ENCODE data around the gene GREB1.

- TF ChIP-seq CTCF (IDR thresholded peaks at IDR 0.05) (no peak), POLR2A (IDR thresholded peaks at IDR 0.05) (no peak)
These were observed 39.8 kb downstream of the GREB1 start for GRCh38 chr2:11573418-11574175.

All from ovary (tissue), 3 donors.